NOMO-1 treated with DMSO at 0.1 percent for 48 hours (cell line): ENCODE results near the gene UNG.
A peak's percentile ranks its signal among the peaks of the same experiment; 100 is the strongest.

Source experiments
- DNase-seq: peaks from one replicate; lab custom pipeline; 2025; ENCODE audit not compliant: unreplicated experiment; lab: John Stamatoyannopoulos, UW

Gene UNG

GRCh38 chr12:109088818-109089217 lies 8.6 kb upstream of the UNG start:
- no peak for DNase-seq

GRCh38 chr12:109089683-109090082 lies 7.7 kb upstream of the UNG start:
- no peak for DNase-seq

GRCh38 chr12:109092497-109093021 lies 4.8 kb upstream of the UNG start:
- no peak for DNase-seq

GRCh38 chr12:109093022-109093918 lies 4.1 kb upstream of the UNG start, which contains the start of gene ALKBH2:
ALKBH2 (minus strand) TSS chr12:109093472; CDS start chr12:109092786, 686 bp downstream.
- peak; percentile 89 for DNase-seq

- DNase-seq = no peak
Measured at GRCh38 chr12:109097140-109097434, 310 bp upstream of the UNG start.

- DNase-seq = no peak
Measured at GRCh38 chr12:109098183-109098604, 797 bp downstream of the UNG start.

- no peak for DNase-seq
Measured at GRCh38 chr12:109098651-109099050, 1.3 kb downstream of the UNG start.

- DNase-seq = no peak
Measured at GRCh38 chr12:109099431-109100020, 2.1 kb downstream of the UNG start.

- DNase-seq = no peak
Measured at GRCh38 chr12:109100741-109101140, 3.3 kb downstream of the UNG start.

GRCh38 chr12:109102491-109102890 lies 5.1 kb downstream of the UNG start:
- no peak for DNase-seq

GRCh38 chr12:109105176-109105575 lies 7.8 kb downstream of the UNG start:
- DNase-seq = no peak

- DNase-seq = no peak
Measured at GRCh38 chr12:109109746-109110350, 12.5 kb downstream of the UNG start.

GRCh38 chr12:109110988-109111495 lies 13.6 kb downstream of the UNG start:
- DNase-seq = no peak

- no peak for DNase-seq
Measured at GRCh38 chr12:109112720-109113465, 15.5 kb downstream of the UNG start.

- no peak for DNase-seq
Measured at GRCh38 chr12:109113661-109114321, 16.4 kb downstream of the UNG start.

GRCh38 chr12:109114644-109115043 lies 17.2 kb downstream of the UNG start:
- no peak for DNase-seq

GRCh38 chr12:109115404-109115757 lies 18.0 kb downstream of the UNG start:
- no peak for DNase-seq

- peak; percentile 44 for DNase-seq
Measured at GRCh38 chr12:109115758-109116610, 18.6 kb downstream of the UNG start, which contains the start of gene ACACB. ACACB (plus strand) TSS chr12:109116587; CDS start chr12:109139406, 22,819 bp downstream.

GRCh38 chr12:109116611-109116949 lies 19.2 kb downstream of the UNG start:
- no peak for DNase-seq

- DNase-seq = no peak
Measured at GRCh38 chr12:109120095-109120494, 22.7 kb downstream of the UNG start.
